Vagina (tissue), 2 donors: ENCODE results near the gene SEPTIN5.

Experiments
- POLR2A ChIP-seq, 2 donors: fragments of 450-650 bp; IDR thresholded peaks; one replicate each; pipeline ENCODE4 v1.6.1; 2017; ENCODE audit warnings: antibody characterized with exemption in 2 of 2, mild to moderate bottlenecking in 2 of 2, moderate library complexity in 2 of 2
- TF ChIP-seq, protein P1 (sequence below), 3 experiments: fragments of 450-650 bp in 2 of 3; fragments of 200-600 bp in 1 of 3; sonication (generic) in 1 of 3; IDR thresholded peaks; one replicate each; pipeline ENCODE4 v1.5.1; 2017 to 2019; ENCODE audit warnings: antibody characterized with exemption in 3 of 3, mild to moderate bottlenecking in 2 of 3, moderate library complexity in 2 of 3

DNA sequence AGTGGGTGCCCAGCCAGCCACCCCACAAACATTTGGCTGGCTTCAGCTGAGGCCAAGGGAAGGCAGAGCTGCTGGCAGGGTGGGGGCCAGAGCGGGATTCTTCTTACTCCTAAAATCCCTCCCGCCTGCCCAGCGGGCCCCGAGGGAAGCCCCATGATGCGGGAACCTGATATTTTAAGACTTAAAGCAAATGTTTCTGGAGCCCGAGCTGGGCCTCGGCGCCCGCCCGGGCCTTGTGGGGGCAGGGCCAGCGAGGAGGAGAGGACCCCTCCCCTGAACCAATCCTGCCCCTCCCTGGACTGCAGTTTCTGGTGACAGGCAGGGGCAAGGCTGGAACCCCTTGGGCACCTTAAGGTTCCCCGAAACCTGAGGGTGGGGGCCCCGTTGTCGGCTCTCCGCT lies 26.3 kb downstream of the SEPTIN5 start:
- TF ChIP-seq, protein P1, sequence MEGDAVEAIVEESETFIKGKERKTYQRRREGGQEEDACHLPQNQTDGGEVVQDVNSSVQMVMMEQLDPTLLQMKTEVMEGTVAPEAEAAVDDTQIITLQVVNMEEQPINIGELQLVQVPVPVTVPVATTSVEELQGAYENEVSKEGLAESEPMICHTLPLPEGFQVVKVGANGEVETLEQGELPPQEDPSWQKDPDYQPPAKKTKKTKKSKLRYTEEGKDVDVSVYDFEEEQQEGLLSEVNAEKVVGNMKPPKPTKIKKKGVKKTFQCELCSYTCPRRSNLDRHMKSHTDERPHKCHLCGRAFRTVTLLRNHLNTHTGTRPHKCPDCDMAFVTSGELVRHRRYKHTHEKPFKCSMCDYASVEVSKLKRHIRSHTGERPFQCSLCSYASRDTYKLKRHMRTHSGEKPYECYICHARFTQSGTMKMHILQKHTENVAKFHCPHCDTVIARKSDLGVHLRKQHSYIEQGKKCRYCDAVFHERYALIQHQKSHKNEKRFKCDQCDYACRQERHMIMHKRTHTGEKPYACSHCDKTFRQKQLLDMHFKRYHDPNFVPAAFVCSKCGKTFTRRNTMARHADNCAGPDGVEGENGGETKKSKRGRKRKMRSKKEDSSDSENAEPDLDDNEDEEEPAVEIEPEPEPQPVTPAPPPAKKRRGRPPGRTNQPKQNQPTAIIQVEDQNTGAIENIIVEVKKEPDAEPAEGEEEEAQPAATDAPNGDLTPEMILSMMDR (IDR thresholded peaks at IDR 0.05) = no peak
- TF ChIP-seq POLR2A (IDR thresholded peaks at IDR 0.05) = no peak
